ENCODE results near the gene SLC26A2.

DNA sequence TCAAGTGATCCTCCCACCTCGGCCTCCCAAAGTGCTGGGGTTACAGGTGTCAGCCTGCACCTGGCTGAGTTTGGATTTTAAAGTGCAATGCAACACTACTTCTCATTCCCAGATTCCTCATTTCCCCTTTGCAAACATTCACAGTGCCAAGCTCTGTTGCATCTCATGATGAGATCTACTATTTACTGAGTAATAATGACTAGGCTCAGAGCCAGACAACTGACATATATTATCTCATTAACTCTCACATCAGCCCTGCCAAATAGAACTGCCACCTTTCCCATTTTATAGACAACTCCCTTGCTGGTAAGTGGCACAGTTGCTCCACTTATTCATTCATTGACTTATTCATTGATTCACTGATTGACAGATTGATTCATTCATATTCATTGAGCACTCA, 22.9 kb upstream of the SLC26A2 start:
- TF ChIP-seq, protein P1, sequence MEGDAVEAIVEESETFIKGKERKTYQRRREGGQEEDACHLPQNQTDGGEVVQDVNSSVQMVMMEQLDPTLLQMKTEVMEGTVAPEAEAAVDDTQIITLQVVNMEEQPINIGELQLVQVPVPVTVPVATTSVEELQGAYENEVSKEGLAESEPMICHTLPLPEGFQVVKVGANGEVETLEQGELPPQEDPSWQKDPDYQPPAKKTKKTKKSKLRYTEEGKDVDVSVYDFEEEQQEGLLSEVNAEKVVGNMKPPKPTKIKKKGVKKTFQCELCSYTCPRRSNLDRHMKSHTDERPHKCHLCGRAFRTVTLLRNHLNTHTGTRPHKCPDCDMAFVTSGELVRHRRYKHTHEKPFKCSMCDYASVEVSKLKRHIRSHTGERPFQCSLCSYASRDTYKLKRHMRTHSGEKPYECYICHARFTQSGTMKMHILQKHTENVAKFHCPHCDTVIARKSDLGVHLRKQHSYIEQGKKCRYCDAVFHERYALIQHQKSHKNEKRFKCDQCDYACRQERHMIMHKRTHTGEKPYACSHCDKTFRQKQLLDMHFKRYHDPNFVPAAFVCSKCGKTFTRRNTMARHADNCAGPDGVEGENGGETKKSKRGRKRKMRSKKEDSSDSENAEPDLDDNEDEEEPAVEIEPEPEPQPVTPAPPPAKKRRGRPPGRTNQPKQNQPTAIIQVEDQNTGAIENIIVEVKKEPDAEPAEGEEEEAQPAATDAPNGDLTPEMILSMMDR (conservative IDR thresholded peaks at IDR 0.05 in 1 of 2, IDR thresholded peaks at IDR 0.05 in 1 of 2; ENCODE audit: extremely low read depth in 1 of 2, insufficient read depth in 1 of 2, low read depth in 1 of 2, low read length in 2 of 2) = no peak
- TF ChIP-seq EZH2 (IDR thresholded peaks at IDR 0.05; ENCODE audit: borderline replicate concordance, low read length) = no peak
